ENCODE measurements around the gene SLC39A3. TPM values are rescaled to one million over a fixed set of nuclear protein-coding genes. Genes with fewer than 3 reads are reported as not detected.

SLC39A3 gene
- total RNA-seq, 1 donor from 2014 or later: 34.3 TPM

DNA sequence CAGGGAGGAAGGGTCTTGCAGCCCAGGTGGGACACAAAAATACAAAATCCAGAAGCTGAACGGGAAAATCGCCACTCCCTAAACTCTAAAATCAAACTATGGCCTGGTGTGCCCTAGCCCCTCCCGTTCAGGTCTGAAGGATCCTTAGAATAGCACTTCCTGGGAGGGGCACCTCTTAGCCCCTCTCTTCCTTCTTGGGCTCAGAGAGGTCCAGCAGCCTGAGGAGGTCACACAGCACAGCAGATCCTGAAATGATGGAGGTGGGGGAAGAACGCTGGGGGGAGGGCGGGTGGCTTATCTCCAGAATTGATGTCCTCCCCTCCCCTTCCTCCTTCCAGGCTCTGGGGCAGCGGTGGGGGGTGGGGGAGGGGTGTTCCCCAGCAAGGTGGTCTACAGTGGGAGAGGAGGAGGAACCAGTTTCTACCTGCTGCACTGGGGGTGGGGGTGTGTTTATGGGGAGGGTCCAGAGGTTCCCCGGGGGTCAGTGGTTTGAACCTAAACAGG is 20.5 kb downstream of the SLC39A3 start:
- TF ChIP-seq CTCF (IDR thresholded peaks at IDR 0.05): no peak
- POLR2A ChIA-PET: no interaction called here
- intact Hi-C loops (cut with micrococcal nuclease): no loop called here
- Mint-ChIP-seq H3K4me3 (peak overlapping the region; percentile 38), H3K4me1 (peaks cover 22% of the 10 kb centered on the region), H3K9me3 (peaks cover 9% of the 10 kb centered on the region), H3K27me3 (peaks cover 4% of the 10 kb centered on the region), H3K36me3 (ENCODE audit: low read depth) (peaks cover 5% of the 10 kb centered on the region), H3K27ac (no peak overlapping the region)
- CTCF ChIA-PET: no interaction called here
- no peak for ATAC-seq (ENCODE audit: low read depth)
- no peak for DNase-seq

DNA sequence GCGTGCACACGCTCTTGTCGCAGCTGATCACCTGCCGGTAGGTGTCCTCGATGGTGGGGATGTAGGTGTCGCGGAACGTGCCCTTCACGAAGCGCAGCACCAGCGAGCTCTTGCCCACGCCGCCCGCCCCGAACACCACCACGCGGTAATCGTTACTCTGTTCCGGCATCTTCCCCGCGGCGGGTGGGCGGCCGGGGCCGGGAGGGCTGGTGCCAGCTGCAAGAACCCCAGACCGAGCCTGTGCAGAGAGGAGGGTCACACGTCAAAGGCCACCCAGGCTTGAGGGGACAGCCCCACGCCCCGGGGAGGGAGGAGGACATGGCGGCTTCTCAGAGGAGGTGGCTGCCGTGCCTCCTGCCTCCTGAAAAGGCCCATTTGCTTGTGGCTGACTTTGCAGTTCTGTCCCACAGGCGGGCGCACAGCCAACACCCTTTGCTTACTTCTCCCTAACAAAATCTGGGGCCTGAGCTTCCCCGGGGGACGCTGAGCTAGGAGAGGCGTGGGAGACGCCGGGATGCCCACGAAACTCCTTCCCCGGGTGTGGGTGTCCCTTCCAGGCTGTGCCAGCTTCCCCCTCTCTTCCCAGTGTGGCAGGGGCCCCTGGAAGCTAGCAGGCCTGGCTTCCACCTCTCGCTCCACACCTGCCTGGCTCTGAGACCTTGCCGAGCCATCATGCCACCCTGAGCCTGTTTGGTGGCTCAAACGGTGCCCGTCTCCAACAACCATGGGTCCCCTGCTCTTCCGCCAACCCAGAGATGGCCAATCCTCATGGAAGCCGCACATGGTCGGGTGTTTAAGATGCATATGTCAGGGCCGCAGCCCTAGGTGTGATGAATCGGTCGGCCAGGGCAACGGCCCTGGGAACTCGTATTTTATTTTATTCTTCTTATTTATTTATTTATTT is 21.9 kb downstream of the SLC39A3 start:
- intact Hi-C loops (cut with micrococcal nuclease): no loop called here

GRCh38 chr19:2716722-2717637 is 22.8 kb downstream of the SLC39A3 start:
- Mint-ChIP-seq H3K36me3 (ENCODE audit: low read depth) (peaks cover 5% of the 10 kb centered on the region), H3K9me3 (peaks cover 9% of the 10 kb centered on the region), H3K27me3 (peaks cover 3% of the 10 kb centered on the region), H3K27ac (no peak overlapping the region), H3K4me1 (peaks cover 29% of the 10 kb centered on the region), H3K4me3 (no peak overlapping the region)
- ChIA-PET POLR2A (no interaction called here), CTCF (no interaction called here)
- no peak for TF ChIP-seq CTCF (IDR thresholded peaks at IDR 0.05)
- no peak for ATAC-seq (ENCODE audit: low read depth)
- DNase-seq: no peak
- intact Hi-C loops (cut with micrococcal nuclease): no loop called here

More for the DNA sequence above, 21.9 kb downstream of the SLC39A3 start:
- ChIA-PET POLR2A (no interaction called here), CTCF (no interaction called here)
- H3K9me3 Mint-ChIP-seq: peaks cover 9% of the 10 kb centered on the region
- TF ChIP-seq CTCF (IDR thresholded peaks at IDR 0.05): no peak
- ATAC-seq (ENCODE audit: low read depth) (no peak), DNase-seq (no peak)
- H3K4me3 Mint-ChIP-seq: no peak overlapping the region
- H3K36me3 Mint-ChIP-seq (ENCODE audit: low read depth): peaks cover 5% of the 10 kb centered on the region
- no peak overlapping the region for H3K27ac Mint-ChIP-seq
- H3K27me3 Mint-ChIP-seq: peaks cover 3% of the 10 kb centered on the region
- peaks cover 24% of the 10 kb centered on the region for H3K4me1 Mint-ChIP-seq

DNA sequence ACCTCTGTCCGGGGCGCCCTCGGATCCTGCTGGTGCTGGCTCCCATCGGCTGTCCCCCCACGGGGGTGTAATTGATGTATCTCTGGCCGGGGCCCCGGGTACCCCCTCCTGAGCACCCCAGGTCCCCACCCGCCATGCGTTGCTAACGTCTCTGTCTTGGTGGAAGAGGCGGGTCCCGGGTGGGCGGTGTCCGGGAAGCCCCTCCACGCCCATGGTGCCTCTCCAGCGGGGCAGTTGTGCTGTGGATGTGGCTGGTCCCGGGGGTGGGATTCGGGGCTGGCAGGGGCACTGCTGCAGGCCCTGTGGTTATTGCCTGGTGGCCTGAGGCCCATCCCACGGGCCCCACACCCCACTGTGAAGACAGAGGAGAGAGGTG is 23.6 kb downstream of the SLC39A3 start:
- ChIA-PET POLR2A (no interaction called here), CTCF (no interaction called here)
- TF ChIP-seq CTCF (IDR thresholded peaks at IDR 0.05): no peak
- H3K27me3 Mint-ChIP-seq: no peaks in the 10 kb centered on the region
- H3K4me1 Mint-ChIP-seq: peaks cover 32% of the 10 kb centered on the region
- H3K9me3 Mint-ChIP-seq: peaks cover 9% of the 10 kb centered on the region
- no peak overlapping the region for H3K4me3 Mint-ChIP-seq
- intact Hi-C loops (cut with micrococcal nuclease): no loop called here
- ATAC-seq (ENCODE audit: low read depth): no peak
- H3K27ac Mint-ChIP-seq: no peak overlapping the region
- H3K36me3 Mint-ChIP-seq (ENCODE audit: low read depth): peaks cover 5% of the 10 kb centered on the region
- DNase-seq: no peak

Data from activated B cell treated with CpG ODN at 0.5 μM for 24 hours (primary cell).